Brain microvascular endothelial cell (primary cell): ENCODE data around the gene HECTD4.

Source experiments
- DNase-seq: peaks from one replicate; pipeline ENCODE4 v3.0.0-alpha.2; 2020
- H3K27ac ChIP-seq: fragments of 250-450 bp; sonication (Bioruptor Pico); 2 replicates; pipeline ENCODE4 v1.5.1; 2020; ENCODE audit warnings: mild to moderate bottlenecking, moderate library complexity
- H3K27me3 ChIP-seq: fragments of 250-450 bp; sonication (Bioruptor Pico); replicated peaks from 2 replicates; pipeline ENCODE4 v1.5.1; 2020; ENCODE audit warnings: mild to moderate bottlenecking
- H3K36me3 ChIP-seq: fragments of 250-450 bp; sonication (Bioruptor Pico); replicated peaks from 2 replicates; pipeline ENCODE4 v1.5.1; 2020; ENCODE audit warnings: mild to moderate bottlenecking
- H3K4me3 ChIP-seq: 2 replicates; pipeline ENCODE4 v1.5.1; 2011; ENCODE audit warnings: low read depth, mild to moderate bottlenecking, control low read depth, low read length, moderate library complexity
- in situ Hi-C: cut with HindIII; loops from 2 replicates; pipeline ENCODE4 v1.10.0; 2017; ENCODE audit warnings: low sequenced_read_pairs, low pct_ligation_motif_present
- TF ChIP-seq, protein P1 (sequence below): IDR thresholded peaks from 2 replicates; pipeline ENCODE4 v1.5.1; 2011; ENCODE audit warnings: low read depth, mild to moderate bottlenecking, moderate library complexity, low read length, control low read depth, inconsistent platforms; ENCODE audit errors: missing control alignments

Gene HECTD4

DNA sequence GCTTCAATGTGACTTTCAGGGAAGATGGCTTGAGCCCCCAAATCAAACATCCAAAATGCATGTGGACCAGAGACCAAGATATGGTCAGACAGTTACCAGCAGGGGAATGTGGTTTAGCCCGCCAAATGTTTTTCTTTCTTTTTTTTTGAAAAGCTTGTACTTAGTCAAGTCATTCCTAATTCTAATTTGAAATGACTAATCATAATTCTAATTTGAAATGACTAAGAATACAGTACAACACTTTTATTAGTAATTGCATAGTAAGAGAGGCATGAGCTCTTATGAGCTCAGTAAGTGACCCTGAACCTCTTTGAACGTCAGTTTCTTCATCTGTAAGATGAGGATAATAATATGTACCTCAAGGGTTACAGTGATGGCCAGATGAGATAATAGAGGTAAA, 72.4 kb downstream of the HECTD4 start:
- TF ChIP-seq, protein P1, sequence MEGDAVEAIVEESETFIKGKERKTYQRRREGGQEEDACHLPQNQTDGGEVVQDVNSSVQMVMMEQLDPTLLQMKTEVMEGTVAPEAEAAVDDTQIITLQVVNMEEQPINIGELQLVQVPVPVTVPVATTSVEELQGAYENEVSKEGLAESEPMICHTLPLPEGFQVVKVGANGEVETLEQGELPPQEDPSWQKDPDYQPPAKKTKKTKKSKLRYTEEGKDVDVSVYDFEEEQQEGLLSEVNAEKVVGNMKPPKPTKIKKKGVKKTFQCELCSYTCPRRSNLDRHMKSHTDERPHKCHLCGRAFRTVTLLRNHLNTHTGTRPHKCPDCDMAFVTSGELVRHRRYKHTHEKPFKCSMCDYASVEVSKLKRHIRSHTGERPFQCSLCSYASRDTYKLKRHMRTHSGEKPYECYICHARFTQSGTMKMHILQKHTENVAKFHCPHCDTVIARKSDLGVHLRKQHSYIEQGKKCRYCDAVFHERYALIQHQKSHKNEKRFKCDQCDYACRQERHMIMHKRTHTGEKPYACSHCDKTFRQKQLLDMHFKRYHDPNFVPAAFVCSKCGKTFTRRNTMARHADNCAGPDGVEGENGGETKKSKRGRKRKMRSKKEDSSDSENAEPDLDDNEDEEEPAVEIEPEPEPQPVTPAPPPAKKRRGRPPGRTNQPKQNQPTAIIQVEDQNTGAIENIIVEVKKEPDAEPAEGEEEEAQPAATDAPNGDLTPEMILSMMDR, result no peak
- Histone ChIP-seq H3K27me3 (no peaks in the 10 kb centered on the region), H3K4me3 (no peak overlapping the region), H3K27ac (no peak overlapping the region), H3K36me3 (peaks cover 12% of the 10 kb centered on the region)
- in situ Hi-C loops, result no loop called here
- DNase-seq, result no peak

DNA sequence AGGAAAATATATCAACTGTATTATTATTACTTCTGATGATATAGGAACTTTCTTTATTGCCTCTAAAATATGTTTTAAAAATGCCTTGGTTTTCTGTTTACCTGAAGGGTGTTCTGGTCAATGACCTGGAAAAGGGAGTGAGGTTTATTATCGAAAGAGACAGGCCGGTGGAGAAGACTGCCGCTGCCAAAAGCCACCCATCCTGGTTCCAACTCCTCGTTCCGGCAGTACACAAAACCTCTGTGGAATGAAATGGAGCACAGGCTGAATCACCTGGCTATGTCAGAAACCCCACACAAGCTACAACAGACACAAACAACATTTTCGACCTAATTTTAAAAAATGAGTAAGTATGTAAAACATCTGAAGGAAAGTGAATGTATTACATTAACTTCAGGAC, 73.6 kb downstream of the HECTD4 start:
- no peak for DNase-seq
- H3K27me3 ChIP-seq, result no peaks in the 10 kb centered on the region
- TF ChIP-seq, protein P1, result no peak
- in situ Hi-C loops, result no loop called here
- H3K4me3 ChIP-seq, result no peak overlapping the region
- H3K27ac ChIP-seq, result no peak overlapping the region
- peaks cover 12% of the 10 kb centered on the region for H3K36me3 ChIP-seq

DNA sequence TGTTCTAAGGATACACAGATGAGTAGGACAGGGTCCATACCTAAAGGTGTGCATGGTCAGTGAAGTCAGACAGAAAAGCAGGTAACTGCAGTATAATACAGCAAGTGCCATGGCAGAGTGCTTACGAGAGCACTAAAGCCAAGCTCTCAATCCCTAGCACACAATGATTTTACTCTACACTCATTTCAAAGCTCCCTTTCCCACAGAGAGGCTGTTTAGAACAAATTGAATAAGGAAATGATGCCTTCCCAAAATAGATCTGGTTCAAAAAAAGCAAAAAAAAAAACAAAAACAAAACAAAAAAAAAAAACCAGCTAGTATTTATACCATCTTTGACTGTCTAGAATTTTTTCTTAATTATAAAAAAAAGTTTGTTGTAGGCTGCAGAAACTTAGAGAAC, 74.1 kb downstream of the HECTD4 start:
- peaks cover 12% of the 10 kb centered on the region for H3K36me3 ChIP-seq
- H3K4me3 ChIP-seq, result no peak overlapping the region
- no peak overlapping the region for H3K27ac ChIP-seq
- TF ChIP-seq, protein P1, result no peak
- H3K27me3 ChIP-seq, result no peaks in the 10 kb centered on the region
- DNase-seq, result no peak
- in situ Hi-C loops, result no loop called here

DNA sequence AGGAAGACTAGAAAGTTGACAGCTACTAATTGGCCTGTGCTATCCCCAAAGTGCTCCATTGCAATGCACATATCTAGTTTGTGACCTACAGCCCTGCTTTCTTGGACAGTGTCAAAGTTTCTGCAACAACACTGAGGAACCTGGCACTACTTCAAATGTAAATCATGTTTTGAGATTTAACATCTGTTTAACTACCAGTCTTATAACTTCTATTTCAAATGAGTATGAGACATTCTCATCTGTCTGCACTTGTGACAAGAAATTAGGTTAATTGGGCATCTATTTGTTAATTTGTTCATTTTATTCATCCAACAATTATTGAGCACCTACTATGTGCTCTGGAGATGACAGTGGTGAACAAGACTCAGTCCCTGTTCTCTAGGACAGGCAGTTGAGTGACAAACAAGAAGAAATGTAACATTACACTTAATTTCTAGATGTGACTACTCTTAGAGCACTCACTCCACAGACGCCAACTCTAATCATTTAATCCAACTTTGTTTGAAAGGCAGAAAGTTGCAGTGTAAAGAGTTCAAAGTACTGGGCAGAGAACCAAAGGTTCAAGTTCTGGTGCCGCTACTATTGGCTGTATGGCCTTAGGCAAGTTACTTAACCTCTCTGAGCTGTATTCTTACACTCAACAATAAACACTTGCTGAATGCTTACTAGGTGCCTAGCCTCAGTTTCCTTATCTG, 74.8 kb downstream of the HECTD4 start:
- H3K4me3 ChIP-seq, result no peak overlapping the region
- no peak for DNase-seq
- H3K27me3 ChIP-seq, result no peaks in the 10 kb centered on the region
- H3K27ac ChIP-seq, result no peak overlapping the region
- H3K36me3 ChIP-seq, result peaks cover 12% of the 10 kb centered on the region
- in situ Hi-C loops, result no loop called here
- TF ChIP-seq, protein P1, result no peak

DNA sequence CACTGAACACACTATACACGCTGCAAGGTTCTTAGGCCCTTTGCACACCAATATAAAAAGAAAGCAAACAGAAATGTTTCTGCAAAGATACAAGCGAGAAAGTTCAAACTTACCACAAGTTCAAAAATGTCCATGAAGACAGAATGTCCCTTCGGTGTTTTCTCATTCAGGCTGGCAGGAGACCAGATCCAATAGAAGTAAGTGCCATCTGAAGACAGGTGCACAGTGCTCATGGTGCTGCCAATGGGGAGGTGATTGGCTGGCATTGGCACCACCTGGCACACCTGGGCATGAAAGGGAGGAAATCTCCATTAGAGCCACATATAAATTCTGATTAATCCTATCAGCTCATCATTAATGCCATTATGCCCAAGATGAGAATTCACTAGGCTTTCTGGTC, 76.3 kb downstream of the HECTD4 start:
- Histone ChIP-seq H3K27me3 (no peaks in the 10 kb centered on the region), H3K36me3 (peaks cover 12% of the 10 kb centered on the region), H3K27ac (no peak overlapping the region), H3K4me3 (no peak overlapping the region)
- no peak for DNase-seq
- in situ Hi-C loops, result no loop called here
- TF ChIP-seq, protein P1, result no peak

DNA sequence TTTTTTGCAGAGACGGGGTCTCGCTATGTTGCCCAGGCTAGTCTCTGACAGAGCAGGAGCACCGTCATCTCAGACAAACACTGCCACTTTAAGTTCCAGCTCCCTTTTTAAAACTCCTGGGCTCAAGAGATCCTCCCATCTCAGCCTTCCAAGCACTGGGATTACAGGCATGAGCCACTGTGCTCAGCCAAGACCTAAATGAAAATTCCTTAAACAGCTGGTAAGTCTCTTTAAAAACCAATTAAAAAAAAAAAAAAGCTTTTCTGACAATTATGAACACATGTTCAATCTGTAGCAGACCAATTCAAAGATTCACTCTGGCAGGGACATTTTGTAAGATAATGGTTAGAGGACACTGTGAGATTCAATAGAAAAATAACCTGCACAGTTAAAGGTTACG, 77.8 kb downstream of the HECTD4 start:
- Histone ChIP-seq H3K36me3 (peaks cover 12% of the 10 kb centered on the region), H3K27ac (no peak overlapping the region), H3K4me3 (no peak overlapping the region), H3K27me3 (no peaks in the 10 kb centered on the region)
- in situ Hi-C loops, result no loop called here
- no peak for DNase-seq
- TF ChIP-seq, protein P1, result no peak
